ENCODE measurements around the gene SAP30BP. TPM values are rescaled to one million over a fixed set of nuclear protein-coding genes. Genes with fewer than 3 reads are reported as not detected.
A peak's percentile ranks its signal among the peaks of the same experiment; 100 is the strongest.

Gene SAP30BP
- total RNA-seq, 1 donor, result 45.8 TPM

- H3K4me3 ChIP-seq (ENCODE audit: low read depth, low read length), result no peak overlapping the region
- TF ChIP-seq CTCF (IDR thresholded peaks at IDR 0.05; ENCODE audit: insufficient read depth, low read length), result no peak
- DNase-seq (ENCODE audit: low read depth), result no peak
Observed at GRCh38 chr17:75647061-75647460, 20.1 kb upstream of the SAP30BP start.

GRCh38 chr17:75647921-75648320 is 19.2 kb upstream of the SAP30BP start:
- no peak overlapping the region for H3K4me3 ChIP-seq (ENCODE audit: low read depth, low read length)
- no peak for TF ChIP-seq CTCF (IDR thresholded peaks at IDR 0.05; ENCODE audit: insufficient read depth, low read length)
- no peak for DNase-seq (ENCODE audit: low read depth)

GRCh38 chr17:75649687-75650086 is 17.5 kb upstream of the SAP30BP start:
- H3K4me3 ChIP-seq (ENCODE audit: low read depth, low read length), result no peak overlapping the region
- no peak for TF ChIP-seq CTCF (IDR thresholded peaks at IDR 0.05; ENCODE audit: insufficient read depth, low read length)
- DNase-seq (ENCODE audit: low read depth), result no peak

GRCh38 chr17:75650874-75651273 is 16.3 kb upstream of the SAP30BP start:
- no peak for DNase-seq (ENCODE audit: low read depth)
- no peak for TF ChIP-seq CTCF (IDR thresholded peaks at IDR 0.05; ENCODE audit: insufficient read depth, low read length)
- no peak overlapping the region for H3K4me3 ChIP-seq (ENCODE audit: low read depth, low read length)

GRCh38 chr17:75652341-75652740 is 14.8 kb upstream of the SAP30BP start:
- TF ChIP-seq CTCF (IDR thresholded peaks at IDR 0.05; ENCODE audit: insufficient read depth, low read length), result no peak
- DNase-seq (ENCODE audit: low read depth), result no peak
- no peak overlapping the region for H3K4me3 ChIP-seq (ENCODE audit: low read depth, low read length)

- DNase-seq (ENCODE audit: low read depth), result peak; percentile 16
- TF ChIP-seq CTCF (IDR thresholded peaks at IDR 0.05; ENCODE audit: insufficient read depth, low read length), result peak; percentile 85
- H3K4me3 ChIP-seq (ENCODE audit: low read depth, low read length), result no peak overlapping the region
Observed at GRCh38 chr17:75652934-75653549, 14.1 kb upstream of the SAP30BP start.

- DNase-seq (ENCODE audit: low read depth), result no peak
- no peak overlapping the region for H3K4me3 ChIP-seq (ENCODE audit: low read depth, low read length)
- TF ChIP-seq CTCF (IDR thresholded peaks at IDR 0.05; ENCODE audit: insufficient read depth, low read length), result no peak
Observed at GRCh38 chr17:75654176-75654575, 13.0 kb upstream of the SAP30BP start.

All from fibroblast of the aortic adventitia (primary cell).